Mammary epithelial cell (primary cell): ENCODE results near the gene MICAL3.

Source experiments
- CTCF ChIP-seq, 2 donors: IDR thresholded peaks in 1 of 2; conservative IDR thresholded peaks in 1 of 2; 2 replicates each; pipeline ENCODE4 v1.5.1; 2011 to 2012; ENCODE audit warnings: inconsistent platforms in 2 of 2, low read length in 2 of 2, mild to moderate bottlenecking in 2 of 2, control low read depth in 1 of 2, low read depth in 1 of 2; ENCODE audit not compliant: insufficient read depth in 1 of 2; ENCODE audit errors: extremely low read depth in 1 of 2
- EZH2 ChIP-seq: IDR thresholded peaks from 2 replicates; pipeline ENCODE4 v1.6.1; 2012; ENCODE audit warnings: low read length, inconsistent platforms, borderline replicate concordance

GRCh38 chr22:17881366-17881765, 143.0 kb downstream of the MICAL3 start:
- TF ChIP-seq CTCF (conservative IDR thresholded peaks at IDR 0.05 in 1 of 2, IDR thresholded peaks at IDR 0.05 in 1 of 2; ENCODE audit: extremely low read depth in 1 of 2, insufficient read depth in 1 of 2, low read depth in 1 of 2, low read length in 2 of 2) (no peak), EZH2 (no peak)
